H1 (cell line): ENCODE data around the gene PRDX2. TPM values are rescaled to one million over a fixed set of nuclear protein-coding genes. Genes with fewer than 3 reads are reported as not detected.

ENCODE experiments used
- CTCF ChIA-PET: fragments of 300-600 bp; sonication (Branson Sonifier 250); formaldehyde crosslinking; loops from one replicate; lab custom pipeline; 2021; ENCODE audit not compliant: partially characterized antibody; lab: Charles Lee
- POLR2A ChIA-PET: fragments of 300-600 bp; sonication (Branson Sonifier 250); formaldehyde crosslinking; loops from one replicate; lab custom pipeline; 2021; ENCODE audit warnings: inconsistent platforms; ENCODE audit not compliant: partially characterized antibody; lab: Charles Lee
- DNase-seq, 2 experiments: peaks; one replicate each; pipeline versions ENCODE4 v3.0.0 to v3.0.0-alpha.2; 2010 to 2022; ENCODE audit warnings: low spot score in 2 of 2, low read depth in 1 of 2, mixed read lengths in 1 of 2
- FAIRE-seq: peaks from 2 replicates; lab custom pipeline; 2011; peaks lifted over from hg19 to GRCh38; lab: Jason Lieb, UNC
- H2AFZ ChIP-seq: 2 replicates; pipeline ENCODE4 v1.8.1; 2012; ENCODE audit warnings: low read length, inconsistent platforms
- H2AK5ac ChIP-seq: 2 replicates; pipeline ENCODE4 v1.6.1; 2013; ENCODE audit warnings: low read depth, low read length
- H2BK120ac ChIP-seq: replicated peaks from 2 replicates; pipeline ENCODE3; 2013; ENCODE audit warnings: low read depth, low read length, inconsistent platforms
- H2BK12ac ChIP-seq: 2 replicates; pipeline ENCODE4 v1.6.1; 2013; ENCODE audit warnings: low read depth, low read length
- H2BK15ac ChIP-seq: 2 replicates; pipeline ENCODE4 v1.6.1; 2013; ENCODE audit warnings: low read length
- H2BK20ac ChIP-seq: 2 replicates; pipeline ENCODE4 v1.6.1; 2013; ENCODE audit warnings: low read length
- H2BK5ac ChIP-seq: 2 replicates; pipeline ENCODE4 v1.6.1; 2013; ENCODE audit warnings: low read depth, low read length
- H3K14ac ChIP-seq: 2 replicates; pipeline ENCODE4 v1.6.1; 2013; ENCODE audit warnings: inconsistent platforms; ENCODE audit not compliant: insufficient read length
- H3K18ac ChIP-seq: 2 replicates; pipeline ENCODE4 v1.6.1; 2013; ENCODE audit warnings: low read length; ENCODE audit errors: extremely low read depth
- H3K23ac ChIP-seq: 2 replicates; pipeline ENCODE4 v1.6.1; 2013; ENCODE audit warnings: inconsistent platforms; ENCODE audit not compliant: insufficient read length
- H3K23me2 ChIP-seq: 2 replicates; pipeline ENCODE4 v1.6.1; 2013; ENCODE audit warnings: low read depth, low read length
- H3K27ac ChIP-seq: 2 replicates; pipeline ENCODE4 v1.6.1; 2011; ENCODE audit warnings: low read depth, low read length, inconsistent platforms
- H3K27me3 ChIP-seq, 4 experiments: replicated peaks in 1 of 4; 1 replicate in 1 of 4; 2 replicates in 3 of 4; pipeline versions ENCODE4 v1.6.1 to v1.8.1; 2011 to 2013; ENCODE audit warnings: low read length in 3 of 4, mild to moderate bottlenecking in 3 of 4, inconsistent platforms in 2 of 4, mixed read lengths in 2 of 4, moderate library complexity in 1 of 4; ENCODE audit not compliant: control insufficient read depth in 3 of 4, insufficient read depth in 3 of 4; ENCODE audit errors: extremely low read depth in 1 of 4
- H3K36me3 ChIP-seq, 4 experiments: 2 replicates each; pipeline versions ENCODE4 v1.6.1 to v1.8.1; 2011 to 2013; ENCODE audit warnings: mild to moderate bottlenecking in 4 of 4, low read length in 3 of 4, moderate library complexity in 2 of 4, control low read depth in 1 of 4, inconsistent platforms in 1 of 4; ENCODE audit not compliant: insufficient read depth in 4 of 4, control insufficient read depth in 2 of 4
- H3K4ac ChIP-seq: replicated peaks from 2 replicates; pipeline ENCODE3; 2013; ENCODE audit warnings: low read length, low read depth, mixed read lengths, inconsistent platforms; ENCODE audit not compliant: insufficient read length
- H3K4me1 ChIP-seq, 4 experiments: replicated peaks in 1 of 4; 1 replicate in 1 of 4; 2 replicates in 3 of 4; pipeline versions ENCODE4 v1.6.1 to v1.8.1; 2011 to 2013; ENCODE audit warnings: low read length in 3 of 4, inconsistent platforms in 2 of 4, mixed read lengths in 1 of 4; ENCODE audit not compliant: insufficient read depth in 4 of 4, control insufficient read depth in 3 of 4
- H3K4me2 ChIP-seq, 2 experiments: 2 replicates each; pipeline versions ENCODE4 v1.6.1 to v1.8.1; 2011 to 2013; ENCODE audit warnings: low read depth in 2 of 2, low read length in 2 of 2, control low read depth in 1 of 2, inconsistent platforms in 1 of 2, mild to moderate bottlenecking in 1 of 2; ENCODE audit not compliant: insufficient read depth in 1 of 2
- H3K4me3 ChIP-seq, 4 experiments: fragments of 200-600, 300-600 bp in 1 of 4; sonication (generic), shearing (Covaris generic), sonication (Bioruptor Twin) in 1 of 4; 2 replicates each; pipeline versions ENCODE4 v1.5.1 to v1.8.1; 2011 to 2016; ENCODE audit warnings: low read length in 4 of 4, low read depth in 3 of 4, control low read depth in 2 of 4, inconsistent platforms in 2 of 4, mild to moderate bottlenecking in 2 of 4, mixed read lengths in 1 of 4, moderate library complexity in 1 of 4; ENCODE audit not compliant: insufficient read depth in 2 of 4; ENCODE audit errors: extremely low read depth in 1 of 4
- H3K56ac ChIP-seq: replicated peaks from 2 replicates; pipeline ENCODE3; 2013; ENCODE audit warnings: low read depth, mild to moderate bottlenecking, mixed read lengths, low read length, inconsistent platforms; ENCODE audit not compliant: insufficient read length
- H3K79me1 ChIP-seq: 2 replicates; pipeline ENCODE4 v1.6.1; 2013; ENCODE audit warnings: low read depth, low read length, control low read depth
- H3K79me2 ChIP-seq, 2 experiments: 2 replicates each; pipeline versions ENCODE4 v1.6.1 to v1.8.1; 2012 to 2013; ENCODE audit warnings: low read length in 2 of 2, mild to moderate bottlenecking in 2 of 2, inconsistent platforms in 1 of 2; ENCODE audit not compliant: insufficient read depth in 2 of 2, control insufficient read depth in 1 of 2
- H3K9ac ChIP-seq, 4 experiments: replicated peaks in 1 of 4; 1 replicate in 1 of 4; 2 replicates in 3 of 4; pipeline versions ENCODE4 v1.6.1 to v1.8.1; 2011 to 2013; ENCODE audit warnings: low read depth in 3 of 4, low read length in 3 of 4, control low read depth in 2 of 4, mild to moderate bottlenecking in 2 of 4, moderate library complexity in 2 of 4, inconsistent platforms in 1 of 4; ENCODE audit errors: extremely low read depth in 1 of 4
- H3K9me3 ChIP-seq, 2 experiments: 2 replicates each; pipeline versions ENCODE4 v1.6.1 to v1.8.1; 2012 to 2013; ENCODE audit warnings: mild to moderate bottlenecking in 2 of 2, moderate library complexity in 2 of 2, control low read depth in 1 of 2, inconsistent platforms in 1 of 2, low read depth in 1 of 2, low read length in 1 of 2, mixed read lengths in 1 of 2; ENCODE audit not compliant: insufficient read depth in 2 of 2
- H4K20me1 ChIP-seq, 2 experiments: replicated peaks in 1 of 2; 2 replicates each; pipeline versions ENCODE3 to v1.8.1; 2011 to 2013; ENCODE audit warnings: inconsistent platforms in 2 of 2, low read length in 2 of 2, mild to moderate bottlenecking in 1 of 2; ENCODE audit not compliant: insufficient read depth in 2 of 2, control insufficient read depth in 1 of 2
- H4K5ac ChIP-seq: 2 replicates; pipeline ENCODE4 v1.6.1; 2013; ENCODE audit warnings: low read length, low read depth, mixed read lengths, inconsistent platforms; ENCODE audit not compliant: insufficient read length
- H4K8ac ChIP-seq: 2 replicates; pipeline ENCODE4 v1.8.0; 2013; ENCODE audit warnings: mild to moderate bottlenecking, moderate library complexity, low read length, inconsistent platforms; ENCODE audit not compliant: insufficient read depth; ENCODE audit errors: extremely low read depth
- H4K91ac ChIP-seq: replicated peaks from 2 replicates; pipeline ENCODE3; 2013; ENCODE audit warnings: low read length, mixed read lengths, inconsistent platforms; ENCODE audit not compliant: insufficient read length
- BRCA1 ChIP-seq: IDR thresholded peaks from 2 replicates; pipeline ENCODE4 v1.6.1; 2012; ENCODE audit warnings: low read depth, low read length, improper control_type of control experiment
- CHD2 ChIP-seq: IDR thresholded peaks from 2 replicates; pipeline ENCODE4 v1.6.1; 2012; ENCODE audit warnings: low read length, improper control_type of control experiment
- EGR1 ChIP-seq: IDR thresholded peaks from 2 replicates; pipeline ENCODE4 v1.6.1; 2011; ENCODE audit warnings: low read depth, low read length, borderline replicate concordance
- KDM4A ChIP-seq: IDR thresholded peaks from one replicate; pipeline ENCODE4 v1.7.1; 2012; ENCODE audit warnings: low read depth, mild to moderate bottlenecking, moderate library complexity, low read length, inconsistent platforms; ENCODE audit not compliant: severe bottlenecking
- RXRA ChIP-seq: IDR thresholded peaks from 2 replicates; pipeline ENCODE4 v1.6.1; 2011; ENCODE audit warnings: low read depth, mild to moderate bottlenecking, low read length, moderate library complexity; ENCODE audit not compliant: insufficient read depth
- SP1 ChIP-seq: IDR thresholded peaks from 2 replicates; pipeline ENCODE4 v1.6.1; 2011; ENCODE audit warnings: low read depth, low read length
- TBP ChIP-seq: IDR thresholded peaks from 2 replicates; pipeline ENCODE4 v1.6.1; 2011; ENCODE audit warnings: low read depth, low read length, improper control_type of control experiment
- WGBS, 2 experiments: shearing (Covaris generic) in 1 of 2; methylation state at CpG; one replicate each; pipeline versions ENCODE4 v1.1.6 to v1.1.7; 2013 to 2015; ENCODE audit warnings: low lambda C conversion rate in 2 of 2, mixed read lengths in 2 of 2, inconsistent platforms in 1 of 2, low coverage in 1 of 2, missing lambda C conversion rate in 1 of 2; ENCODE audit not compliant: insufficient replicate concordance in 2 of 2, insufficient coverage in 1 of 2, insufficient read length in 1 of 2; ENCODE audit errors: extremely low coverage in 1 of 2, missing lambda C conversion rate in 1 of 2; 5-methylcytosine and 5-hydroxymethylcytosine counted together
- polyA plus RNA-seq, 7 experiments: library from polyadenylated mRNA; depleted of rRNA in 3 of 7; stranded (reverse) in 5 of 7; unstranded in 2 of 7; fragments of >200 nt in 5 of 7; fragments of 200-250 nt in 2 of 7; gene quantifications; 1 replicate in 5 of 7; 2 replicates in 1 of 7; 4 replicates in 1 of 7; pipeline versions ENCODE4 v1.2.1 to v1.2.3, GENCODE V29; 2011 to 2013; ENCODE audit warnings: missing spikeins in 2 of 7, mixed read lengths in 2 of 7
- total RNA-seq: library from RNA; stranded (reverse); fragmentation: NEBNext Ultra II Directional; extraction: Animal tissue kit (Norgen Biotek cat#: 25700); gene quantifications from 2 replicates; pipeline ENCODE4 v1.2.1, GENCODE V29; 2021
- TF ChIP-seq, protein P1 (sequence below), 3 experiments: IDR thresholded peaks; 1 replicate in 2 of 3; 2 replicates in 1 of 3; pipeline versions ENCODE4 v1.5.1 to v1.6.1; 2011; ENCODE audit warnings: low read length in 3 of 3, mild to moderate bottlenecking in 3 of 3, inconsistent platforms in 2 of 3, low read depth in 1 of 3, moderate library complexity in 1 of 3; ENCODE audit not compliant: insufficient read depth in 1 of 3; ENCODE audit errors: control extremely low read depth in 1 of 3

The PRDX2 gene
- total and polyA plus RNA-seq, 2 of the 8 experiments (the other 6 are each of a cell fraction or from before 2014, with no cell fraction given), result 380 to 748 TPM

DNA sequence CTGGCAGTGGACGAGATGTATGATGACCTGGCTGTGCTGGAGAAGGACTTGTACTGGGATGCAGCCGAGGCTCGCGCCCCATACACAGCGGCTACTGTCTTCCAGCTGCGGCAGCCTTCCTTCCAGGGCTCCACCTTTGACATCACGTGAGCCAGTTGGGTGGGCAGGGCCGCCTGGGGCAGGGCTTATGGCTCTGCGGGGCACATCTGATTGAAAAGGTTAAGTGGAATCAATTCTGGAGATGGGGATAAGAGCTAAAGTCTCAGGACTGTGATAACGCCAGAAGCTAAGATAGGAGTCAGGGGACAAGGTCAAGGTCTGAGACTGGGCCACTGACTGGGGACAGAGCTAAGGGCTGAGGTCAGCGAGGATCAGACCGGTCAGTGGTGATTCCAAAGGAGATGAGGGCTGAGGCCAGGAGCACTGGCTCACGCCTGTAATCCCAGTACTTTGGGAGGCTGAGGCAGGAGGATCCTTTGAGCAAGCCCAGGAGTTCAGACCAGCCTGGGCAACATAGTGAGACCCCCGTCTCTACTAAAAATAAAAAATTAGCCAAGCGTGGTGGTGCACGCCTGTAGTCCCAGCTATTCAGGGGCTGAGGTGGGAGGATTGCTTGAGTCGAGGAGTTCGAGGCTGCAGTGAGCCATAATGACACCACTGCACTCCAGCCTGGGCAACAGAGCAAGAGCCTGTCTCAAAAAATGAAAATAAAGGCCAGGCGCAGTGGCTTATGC lies 45.3 kb downstream of the PRDX2 start:
- ChIA-PET POLR2A (interaction anchor here (0.9 to 8.1 kb wide), 10 partner anchors 7 to 45 kb away, joined by 3 to 70 read pairs (median 8); partner anchors contain the start of genes PRDX2, THSD8, TNPO2 and TRIR), CTCF (interaction anchor here (0.6 to 17.5 kb wide), 7 partner anchors 11 to 149 kb away, joined by 3 to 288 read pairs (median 7); partner anchors contain the start of genes GCDH, GET3, JUNB and PRDX2)
- Histone ChIP-seq H3K9me3 (no peaks in the 10 kb centered on the region), H2AK5ac (no peak overlapping the region), H2BK5ac (no peak overlapping the region), H3K4me3 (no peak overlapping the region), H4K8ac (no peak overlapping the region), H3K4me1 (peaks cover 0 to 9% (median 6%) of the 10 kb centered on the region in 4 experiments; a peak in 6 of 7 replicates), H4K5ac (no peak overlapping the region), H4K20me1 (no peaks in the 10 kb centered on the region), H3K4me2 (no peak overlapping the region), H2BK120ac (no peak overlapping the region), H3K79me2 (no peaks in the 10 kb centered on the region), H2BK15ac (no peak overlapping the region), H3K79me1 (no peaks in the 10 kb centered on the region), H3K23ac (no peak overlapping the region), H2BK12ac (no peak overlapping the region), H3K27me3 (no peaks in the 10 kb centered on the region; a peak in 3 of 7 replicates), H2AFZ (no peak overlapping the region), H3K36me3 (no peaks in the 10 kb centered on the region; a peak in 1 of 8 replicates), H3K9ac (no peak overlapping the region), H4K91ac (no peak overlapping the region), H3K27ac (no peak overlapping the region), H2BK20ac (no peak overlapping the region), H3K18ac (no peak overlapping the region), H3K4ac (no peak overlapping the region), H3K14ac (no peak overlapping the region), H3K56ac (no peak overlapping the region), H3K23me2 (peaks cover 9% of the 10 kb centered on the region)
- 96% methylated on average over 19 of the region's 19 CpGs; no CpG with 5 or more reads in 1 of the 2 experiments for WGBS, 2 experiments
- DNase-seq (no peak), FAIRE-seq (no peak)
- no peak for TF ChIP-seq TBP
- no peak for TF ChIP-seq CHD2
- TF ChIP-seq RXRA, result no peak
- TF ChIP-seq EGR1, result no peak
- no peak for TF ChIP-seq BRCA1
- TF ChIP-seq, protein P1, sequence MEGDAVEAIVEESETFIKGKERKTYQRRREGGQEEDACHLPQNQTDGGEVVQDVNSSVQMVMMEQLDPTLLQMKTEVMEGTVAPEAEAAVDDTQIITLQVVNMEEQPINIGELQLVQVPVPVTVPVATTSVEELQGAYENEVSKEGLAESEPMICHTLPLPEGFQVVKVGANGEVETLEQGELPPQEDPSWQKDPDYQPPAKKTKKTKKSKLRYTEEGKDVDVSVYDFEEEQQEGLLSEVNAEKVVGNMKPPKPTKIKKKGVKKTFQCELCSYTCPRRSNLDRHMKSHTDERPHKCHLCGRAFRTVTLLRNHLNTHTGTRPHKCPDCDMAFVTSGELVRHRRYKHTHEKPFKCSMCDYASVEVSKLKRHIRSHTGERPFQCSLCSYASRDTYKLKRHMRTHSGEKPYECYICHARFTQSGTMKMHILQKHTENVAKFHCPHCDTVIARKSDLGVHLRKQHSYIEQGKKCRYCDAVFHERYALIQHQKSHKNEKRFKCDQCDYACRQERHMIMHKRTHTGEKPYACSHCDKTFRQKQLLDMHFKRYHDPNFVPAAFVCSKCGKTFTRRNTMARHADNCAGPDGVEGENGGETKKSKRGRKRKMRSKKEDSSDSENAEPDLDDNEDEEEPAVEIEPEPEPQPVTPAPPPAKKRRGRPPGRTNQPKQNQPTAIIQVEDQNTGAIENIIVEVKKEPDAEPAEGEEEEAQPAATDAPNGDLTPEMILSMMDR (IDR thresholded peaks at IDR 0.05; ENCODE audit: control extremely low read depth in 1 of 3, insufficient read depth in 1 of 3, low read depth in 1 of 3, low read length in 3 of 3), result no peak
- no peak for TF ChIP-seq SP1
- TF ChIP-seq KDM4A, result no peak
